HG02588 (cell line): ENCODE data around the gene EXD1.
"Not testable (repeated sequence)": the region's sequence is repeated elsewhere in the genome, so short reads cannot be mapped to it uniquely, and the experiment has no call there.

Experiments used
- ATAC-seq: cut with Tn5 transposase; IDR thresholded peaks from one replicate; pipeline ENCODE4 v1.9.1; 2021; ENCODE audit warnings: mild to moderate bottlenecking, moderate library complexity; ENCODE audit not compliant: unreplicated experiment

Gene EXD1

DNA sequence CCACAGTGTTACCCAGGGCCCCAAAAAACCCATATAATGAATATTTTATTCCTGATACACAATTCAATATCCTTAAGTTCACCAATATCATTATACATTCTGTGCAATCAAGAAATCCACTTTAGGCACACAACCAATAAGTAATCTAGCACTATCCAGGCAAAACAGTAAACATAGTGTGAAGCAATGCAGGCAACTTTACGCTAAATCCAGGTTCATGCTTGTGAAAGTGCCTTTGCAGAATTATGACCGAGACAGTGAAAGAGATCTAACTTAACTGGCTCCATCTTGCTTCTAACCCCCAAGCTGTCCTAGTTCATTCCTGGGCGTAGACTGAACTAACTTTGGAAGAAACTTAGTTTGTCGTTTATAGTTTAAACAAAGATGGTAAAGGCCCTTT lies 80.3 kb downstream of the EXD1 start:
- ATAC-seq: no peak

- ATAC-seq: no peak
These were observed 82.5 kb downstream of the EXD1 start for GRCh38 chr15:41148065-41148464.

GRCh38 chr15:41139619-41140018 lies 90.9 kb downstream of the EXD1 start:
- no peak for ATAC-seq

- not testable (repeated sequence) for ATAC-seq
These were observed 91.4 kb downstream of the EXD1 start for GRCh38 chr15:41139112-41139511.

- not testable (repeated sequence) for ATAC-seq
These were observed 95.0 kb downstream of the EXD1 start for GRCh38 chr15:41135580-41135979.

GRCh38 chr15:41133454-41133853 lies 97.1 kb downstream of the EXD1 start:
- no peak for ATAC-seq
